Endometrial microvascular endothelial cells (primary cell): ENCODE results near the gene TNFRSF6B. TPM values are rescaled to one million over a fixed set of nuclear protein-coding genes. Genes with fewer than 3 reads are reported as not detected.
"Not testable (repeated sequence)": the region's sequence is repeated elsewhere in the genome, so short reads cannot be mapped to it uniquely, and the experiment has no call there.

Experiments used
- in situ Hi-C: cut with HindIII; loops from 2 replicates; pipeline ENCODE4 v1.10.0; 2017; ENCODE audit warnings: low sequenced_read_pairs, low pct_unique_long_range_greater_than_20kb; ENCODE audit errors: inconsistent ontology term
- total RNA-seq: library from RNA; depleted of rRNA; stranded (reverse); fragments of >200 nt; gene quantifications from one replicate; pipeline ENCODE4 v1.2.3, GENCODE V29; 2015; ENCODE audit errors: inconsistent ontology term

TNFRSF6B gene
- total RNA-seq, 1 donor from 2014 or later, result 175 TPM

DNA sequence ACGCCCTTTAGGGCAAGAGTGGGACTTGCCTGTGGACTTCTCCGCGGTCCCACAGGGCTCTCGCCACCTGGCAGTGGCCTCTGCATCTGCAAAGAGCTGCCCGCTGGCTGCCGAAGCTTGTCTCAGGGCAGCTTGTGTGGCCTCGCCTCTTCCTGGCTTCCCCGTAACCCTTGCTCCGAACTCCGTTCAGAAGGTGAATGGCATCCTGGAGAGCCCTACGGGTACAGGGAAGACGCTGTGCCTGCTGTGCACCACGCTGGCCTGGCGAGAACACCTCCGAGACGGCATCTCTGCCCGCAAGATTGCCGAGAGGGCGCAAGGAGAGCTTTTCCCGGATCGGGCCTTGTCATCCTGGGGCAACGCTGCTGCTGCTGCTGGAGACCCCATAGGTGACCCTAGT is 35.3 kb upstream of the TNFRSF6B start:
- in situ Hi-C loops, result no loop called here

DNA sequence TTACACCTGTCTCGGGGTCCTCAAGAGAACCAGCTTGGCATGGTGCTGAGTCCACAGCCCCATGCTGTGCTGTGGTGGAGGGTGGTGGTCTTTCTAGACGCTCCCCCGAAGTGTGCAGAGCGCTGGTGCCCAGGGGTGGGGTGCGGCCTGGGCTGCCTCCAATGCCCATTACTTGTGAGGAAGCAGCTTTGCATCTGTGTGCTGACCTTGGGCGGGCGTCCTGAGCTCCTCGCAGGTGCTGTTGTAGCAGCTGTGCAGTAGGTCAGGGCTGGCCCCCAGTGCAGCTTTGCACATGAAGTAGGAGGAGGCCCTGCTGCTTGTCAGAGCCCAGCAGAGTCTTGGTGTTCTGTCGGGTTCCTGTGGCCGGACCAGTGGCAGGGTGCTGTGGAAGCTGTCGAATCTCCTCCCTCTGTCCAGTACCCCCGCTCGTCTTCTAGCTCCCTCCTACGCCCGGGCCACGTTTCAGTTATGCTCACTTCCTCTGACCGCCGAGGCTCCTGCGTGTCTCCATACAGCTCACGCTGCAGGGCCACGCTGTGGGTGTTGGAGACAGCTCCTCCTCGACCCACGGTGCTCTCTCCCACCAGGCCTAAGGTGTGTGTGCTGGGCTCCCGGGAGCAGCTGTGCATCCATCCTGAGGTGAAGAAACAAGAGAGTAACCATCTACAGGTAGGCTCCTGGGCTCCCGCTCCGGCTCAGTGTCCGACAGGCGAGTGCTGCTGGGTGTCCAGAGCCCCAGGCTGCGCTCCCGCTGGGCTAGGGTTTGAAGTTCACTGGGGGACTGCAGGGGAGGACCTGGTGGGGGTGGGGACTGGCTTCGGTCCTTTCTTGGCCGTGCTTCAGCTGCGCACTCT is 34.3 kb upstream of the TNFRSF6B start:
- in situ Hi-C loops, result no loop called here

DNA sequence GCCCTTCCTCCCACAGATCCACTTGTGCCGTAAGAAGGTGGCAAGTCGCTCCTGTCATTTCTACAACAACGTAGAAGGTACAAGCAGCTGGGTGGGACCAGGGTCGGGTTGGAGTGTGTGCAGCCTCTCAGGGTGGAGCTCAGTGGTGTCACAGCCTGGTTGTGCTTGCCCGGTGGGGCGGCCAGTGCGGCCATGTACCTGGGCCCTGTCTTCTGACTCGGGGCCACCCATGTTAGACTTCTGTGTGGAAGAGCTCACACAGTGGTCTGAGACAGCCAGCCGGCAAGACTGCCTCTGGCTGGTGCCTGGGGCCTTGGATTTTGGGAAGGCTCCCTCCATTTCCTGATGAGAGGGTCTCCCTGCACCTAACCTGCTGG is 33.7 kb upstream of the TNFRSF6B start:
- in situ Hi-C loops, result no loop called here

DNA sequence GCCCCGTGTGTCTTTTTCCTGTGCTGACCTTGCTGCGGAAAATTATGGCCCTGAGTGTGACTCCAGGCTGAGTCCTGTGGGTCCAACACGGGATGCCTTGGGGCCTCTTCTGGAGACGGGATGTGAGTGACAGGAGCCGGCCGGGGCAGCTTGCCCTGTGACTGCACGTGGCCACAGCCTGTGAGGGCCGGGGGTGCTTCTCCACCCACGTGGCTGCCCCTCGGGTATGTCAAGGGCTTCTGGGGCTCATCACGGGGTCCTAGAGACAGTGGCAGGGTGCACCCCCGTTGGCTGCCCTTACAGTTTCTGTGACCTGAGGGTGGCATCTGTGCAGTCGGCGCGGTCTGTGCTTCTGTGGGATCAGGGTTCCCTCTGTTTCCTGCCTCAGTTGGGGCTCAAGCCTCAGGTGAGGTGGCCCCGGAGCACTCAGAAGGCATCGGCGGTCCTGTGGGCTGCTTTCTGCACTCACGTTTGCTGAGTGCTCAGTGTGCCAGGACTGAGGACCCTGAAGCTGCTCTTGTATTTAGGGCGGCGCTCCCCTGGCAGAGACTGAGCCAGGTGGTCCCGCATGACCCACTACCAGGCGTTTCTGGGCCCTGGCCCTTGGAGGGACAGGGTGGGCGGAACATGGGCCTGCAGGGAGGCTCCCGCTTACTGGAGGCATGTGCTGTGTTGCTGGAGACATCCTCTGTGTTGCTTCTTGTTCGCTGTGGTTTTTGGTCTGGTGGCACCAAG is 33.0 kb upstream of the TNFRSF6B start:
- in situ Hi-C loops, result no loop called here

DNA sequence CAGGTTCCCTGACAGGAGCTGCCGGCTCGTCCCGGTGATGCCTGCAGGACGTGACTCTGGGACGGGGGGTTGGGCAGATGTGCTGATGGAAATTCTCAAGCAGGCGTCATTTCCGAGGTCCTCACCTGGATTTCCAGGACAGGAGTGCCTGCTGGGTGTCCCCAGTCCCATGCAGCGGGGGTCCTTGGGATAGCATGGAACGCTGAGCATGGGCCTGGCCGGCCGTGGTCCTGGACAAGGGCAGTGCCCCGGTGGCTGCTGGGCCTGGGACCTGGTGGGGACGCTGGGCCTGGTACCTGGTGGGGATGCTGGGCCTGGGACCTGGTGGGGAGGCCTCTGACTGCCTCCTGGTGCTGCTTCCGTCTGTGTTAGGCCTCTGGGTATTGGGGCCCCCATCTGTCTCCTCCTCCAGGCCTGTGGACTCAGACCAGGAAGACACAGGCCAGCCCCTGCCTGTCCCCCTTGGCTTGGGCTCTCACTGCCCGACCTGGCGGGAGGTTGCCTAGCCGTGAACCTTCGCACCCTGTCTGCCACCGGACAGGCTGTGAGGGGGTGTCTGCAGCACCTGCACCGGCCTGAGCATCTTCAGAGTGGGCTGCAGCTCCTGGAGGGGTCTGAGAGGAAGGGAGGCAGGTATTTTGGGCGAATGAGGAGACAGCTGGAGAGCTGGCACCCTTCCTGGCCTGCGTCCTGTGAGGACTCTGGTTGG is 32.2 kb upstream of the TNFRSF6B start:
- in situ Hi-C loops, result no loop called here

DNA sequence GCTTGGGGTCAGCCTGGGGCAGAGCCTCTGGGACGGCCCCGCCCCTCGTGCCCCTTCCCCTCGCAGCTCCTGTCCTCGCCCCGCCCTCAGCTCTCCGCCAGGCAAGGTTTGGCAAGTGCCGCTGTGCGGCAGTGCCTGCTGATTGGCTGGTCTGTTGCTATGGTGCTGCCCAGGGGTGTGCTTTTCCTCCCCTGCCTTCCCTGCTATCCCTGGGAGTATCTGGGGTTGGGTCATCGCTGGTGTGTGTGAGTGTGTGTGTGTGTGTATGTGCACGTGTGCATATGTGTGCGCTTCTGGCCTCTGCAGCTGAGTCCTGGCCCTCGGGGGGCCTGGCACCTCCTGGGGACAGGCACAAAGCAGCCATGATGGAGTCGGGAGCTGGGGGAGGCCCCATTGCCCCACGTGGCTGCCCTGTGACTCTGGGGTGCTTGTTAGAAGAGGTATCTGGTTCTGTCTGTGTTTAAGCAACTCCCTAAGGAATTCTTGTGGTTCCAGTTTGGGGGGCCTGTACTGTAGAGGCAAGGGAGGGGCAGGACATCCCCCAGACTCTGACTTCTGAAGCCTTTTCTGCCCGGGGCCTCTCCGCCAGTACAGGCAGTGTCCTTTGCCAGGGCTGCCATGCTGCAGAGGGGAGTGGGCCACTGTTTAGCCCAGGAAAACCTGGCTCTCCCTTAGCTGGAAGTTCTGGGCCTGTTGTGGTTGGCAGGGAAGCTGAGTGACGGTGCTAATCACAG is 31.4 kb upstream of the TNFRSF6B start:
- in situ Hi-C loops, result no loop called here

DNA sequence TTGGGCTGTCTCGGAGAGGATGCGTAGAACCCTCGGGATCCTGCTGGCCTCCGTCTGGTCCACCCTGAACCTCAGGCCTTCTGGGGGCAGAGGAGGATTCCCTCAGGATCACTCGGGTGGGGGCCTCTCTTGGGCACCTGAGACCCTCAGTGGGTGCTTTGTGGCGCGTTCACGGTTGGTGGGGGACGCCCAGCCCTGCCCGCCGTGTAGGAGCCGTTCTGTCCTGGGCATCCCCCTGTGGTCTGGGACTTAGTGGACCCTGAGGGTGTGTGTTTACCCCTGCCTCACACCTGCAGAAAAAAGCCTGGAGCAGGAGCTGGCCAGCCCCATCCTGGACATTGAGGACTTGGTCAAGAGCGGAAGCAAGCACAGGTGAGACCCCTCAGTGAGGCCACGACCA is 30.7 kb upstream of the TNFRSF6B start:
- in situ Hi-C loops, result no loop called here

DNA sequence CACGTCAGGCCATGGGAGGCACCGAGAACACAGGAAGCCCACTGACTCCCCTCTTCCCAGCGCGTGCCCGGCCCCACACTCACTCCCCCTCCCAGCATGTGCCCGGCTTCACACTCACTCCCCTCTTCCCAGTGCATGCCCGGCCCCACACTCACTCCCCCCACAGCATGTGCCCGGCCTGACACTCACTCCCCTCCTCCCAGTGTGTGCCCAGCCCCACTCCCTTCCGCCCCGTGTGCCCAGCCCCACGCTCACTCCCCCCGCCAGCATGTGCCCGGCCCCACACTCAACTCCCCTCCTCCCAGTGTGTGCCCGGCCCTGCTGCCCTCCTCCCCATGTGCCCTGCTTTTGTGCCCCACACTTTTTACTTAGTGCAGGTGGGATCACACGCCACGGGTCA is 28.6 kb upstream of the TNFRSF6B start:
- in situ Hi-C loops, result no loop called here

DNA sequence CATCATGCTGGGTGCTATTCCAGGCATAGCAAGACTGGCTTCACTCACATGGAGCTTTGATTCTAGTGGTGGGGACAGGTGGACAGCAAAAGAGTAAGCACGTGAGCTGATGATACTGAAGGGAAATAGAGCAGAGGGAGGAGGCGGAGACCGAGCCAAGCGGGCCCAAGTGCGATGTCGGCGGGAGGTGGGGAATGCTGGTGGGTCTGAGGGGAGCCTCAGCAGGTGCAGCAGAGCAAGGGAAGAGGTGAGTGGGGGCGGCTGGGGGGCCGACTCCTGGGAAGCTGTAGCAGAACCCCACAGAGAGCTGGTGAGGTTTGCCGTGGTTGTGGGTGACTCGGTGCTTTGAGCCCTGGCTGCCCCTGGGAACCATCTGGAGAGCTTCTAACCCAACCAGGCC is 28.1 kb upstream of the TNFRSF6B start:
- in situ Hi-C loops, result no loop called here

DNA sequence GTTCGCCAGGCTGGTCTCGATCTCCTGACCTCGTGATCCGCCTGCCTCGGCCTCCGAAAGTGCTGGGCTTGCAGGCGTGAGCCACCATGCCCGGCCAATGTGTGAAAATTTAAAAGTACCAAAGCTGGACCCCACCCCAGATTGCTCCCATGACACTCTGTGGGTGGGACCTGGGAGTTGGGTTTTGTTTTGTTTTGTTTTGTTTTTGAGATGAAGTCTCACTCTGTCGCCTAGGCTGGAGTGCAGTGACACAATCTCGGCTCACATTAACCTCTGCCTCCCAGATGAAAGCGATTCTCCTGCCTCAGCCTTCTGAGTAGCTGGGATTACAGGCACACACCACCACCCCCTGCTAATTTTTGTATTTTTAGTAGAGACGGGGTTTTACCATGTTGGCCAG is 24.8 kb upstream of the TNFRSF6B start:
- in situ Hi-C loops, result not testable (repeated sequence)

DNA sequence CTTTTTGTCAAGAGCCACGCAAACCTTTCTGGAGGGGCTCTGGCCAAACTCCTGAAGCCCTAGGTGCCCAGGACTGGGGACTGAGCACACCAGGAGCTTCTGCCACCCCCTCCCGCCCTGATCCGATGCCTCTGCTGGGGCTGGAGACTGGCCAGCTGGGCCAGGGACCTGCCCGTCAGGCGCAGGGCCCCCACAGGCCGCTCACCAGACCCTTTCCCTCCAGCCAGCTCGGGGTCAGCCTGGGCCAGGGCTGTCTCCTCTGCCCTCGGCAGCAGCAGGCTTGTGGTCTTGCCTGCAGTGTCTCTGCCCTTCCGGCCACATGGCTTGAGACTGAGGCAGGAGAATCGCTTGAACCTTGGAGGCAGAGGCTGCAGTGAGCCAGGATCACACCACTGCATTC is 23.8 kb upstream of the TNFRSF6B start:
- in situ Hi-C loops, result no loop called here

DNA sequence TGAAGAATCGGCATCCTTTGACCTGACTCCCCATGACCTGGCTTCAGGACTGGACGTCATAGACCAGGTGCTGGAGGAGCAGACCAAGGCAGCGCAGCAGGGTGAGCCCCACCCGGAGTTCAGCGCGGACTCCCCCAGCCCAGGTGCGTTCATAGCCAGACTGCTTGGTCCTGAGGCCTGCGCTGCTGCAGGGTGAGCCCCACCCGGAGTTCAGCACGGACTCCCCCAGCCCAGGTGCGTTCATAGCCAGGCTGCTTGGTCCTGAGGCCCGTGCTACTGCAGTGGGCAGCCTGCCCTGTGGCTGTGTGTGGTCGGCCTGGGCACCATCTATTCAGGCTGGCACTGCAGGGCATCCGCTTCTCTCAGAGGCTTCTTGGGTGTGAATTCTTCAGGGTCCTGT is 22.5 kb upstream of the TNFRSF6B start:
- in situ Hi-C loops, result no loop called here

DNA sequence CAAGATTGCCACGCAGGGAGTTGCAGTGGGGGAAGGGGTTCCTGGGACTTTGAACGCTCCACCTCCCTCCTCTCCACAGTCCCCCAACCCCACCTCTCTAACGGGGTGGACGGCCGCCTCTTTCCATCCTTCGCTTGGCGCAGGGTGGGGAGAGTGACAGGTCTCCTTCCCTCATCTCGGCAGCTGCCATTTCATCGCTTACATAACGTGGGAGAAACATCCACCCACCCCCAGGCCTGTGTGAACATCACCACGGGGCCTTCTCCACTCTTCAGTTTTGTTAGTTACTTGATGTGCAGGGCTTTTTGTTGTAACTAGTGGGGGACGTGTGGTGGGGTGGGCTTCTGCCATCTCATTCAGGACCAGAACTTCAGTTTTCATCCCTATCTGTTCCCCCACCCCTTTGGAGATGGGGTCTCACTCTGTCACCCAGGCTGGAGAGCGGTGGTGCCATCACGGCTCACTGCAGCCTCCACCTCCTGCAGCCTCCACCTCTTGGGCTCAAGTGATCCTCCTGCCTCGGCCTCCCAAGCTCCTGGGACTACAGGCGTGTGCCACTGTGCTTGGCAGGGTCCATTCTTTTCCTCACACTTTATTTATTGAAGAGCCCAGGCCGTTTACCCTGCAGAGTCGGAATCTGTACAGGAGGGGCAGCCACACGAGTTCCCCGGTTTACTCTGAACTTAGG is 20.6 kb upstream of the TNFRSF6B start:
- in situ Hi-C loops, result no loop called here

DNA sequence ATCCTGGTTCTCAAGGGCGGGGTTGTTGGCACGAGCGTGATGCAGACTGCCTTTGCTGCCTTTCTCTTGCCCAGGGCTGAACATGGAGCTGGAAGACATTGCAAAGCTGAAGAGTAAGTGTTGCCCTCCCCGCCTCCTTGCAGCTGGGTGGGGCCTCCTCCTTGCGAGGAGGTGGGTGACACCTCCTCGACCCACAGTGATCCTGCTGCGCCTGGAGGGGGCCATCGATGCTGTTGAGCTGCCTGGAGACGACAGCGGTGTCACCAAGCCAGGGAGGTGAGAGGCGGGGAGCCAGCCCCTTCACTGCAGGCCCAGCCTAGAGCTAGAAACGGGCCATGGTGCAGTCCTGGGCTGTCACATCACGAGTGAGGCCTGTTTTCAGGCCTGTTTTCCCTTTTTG is 18.4 kb upstream of the TNFRSF6B start:
- in situ Hi-C loops, result no loop called here

DNA sequence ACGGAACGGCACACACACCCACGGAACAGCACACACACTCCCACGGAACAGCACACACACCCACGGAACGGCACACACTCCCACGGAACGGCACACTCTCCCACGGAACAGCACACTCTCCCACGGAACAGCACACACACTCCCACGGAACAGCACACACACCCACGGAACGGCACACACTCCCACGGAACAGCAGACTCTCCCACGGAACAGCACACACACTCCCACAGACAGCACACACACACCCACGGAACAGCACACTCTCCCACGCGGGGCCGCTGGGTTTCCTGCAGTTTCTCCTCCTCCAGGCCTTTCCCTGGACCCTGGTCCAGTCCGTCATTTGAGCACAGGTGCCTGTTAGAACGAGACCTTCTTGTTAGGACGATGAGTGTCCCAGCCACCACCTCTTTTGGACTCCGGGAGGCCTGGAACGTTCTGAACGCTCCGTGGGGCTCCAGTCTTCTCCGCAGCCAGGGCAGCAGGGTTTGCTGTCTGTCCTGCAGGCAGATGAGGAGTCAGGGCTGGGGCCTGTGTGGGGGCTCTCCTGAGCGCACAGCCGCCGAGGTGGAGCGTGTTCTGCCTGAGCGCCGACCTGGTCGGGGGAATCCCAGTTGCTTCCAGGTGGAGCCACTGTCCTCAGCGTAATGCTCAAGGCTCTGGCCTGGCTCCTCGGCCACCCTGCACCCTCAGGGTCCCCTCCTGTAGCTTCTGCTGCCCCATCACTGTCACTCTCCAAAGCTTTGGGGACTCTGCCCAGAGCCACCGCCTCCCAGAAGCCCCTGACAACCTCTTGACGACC is 17.6 kb upstream of the TNFRSF6B start:
- in situ Hi-C loops, result no loop called here

DNA sequence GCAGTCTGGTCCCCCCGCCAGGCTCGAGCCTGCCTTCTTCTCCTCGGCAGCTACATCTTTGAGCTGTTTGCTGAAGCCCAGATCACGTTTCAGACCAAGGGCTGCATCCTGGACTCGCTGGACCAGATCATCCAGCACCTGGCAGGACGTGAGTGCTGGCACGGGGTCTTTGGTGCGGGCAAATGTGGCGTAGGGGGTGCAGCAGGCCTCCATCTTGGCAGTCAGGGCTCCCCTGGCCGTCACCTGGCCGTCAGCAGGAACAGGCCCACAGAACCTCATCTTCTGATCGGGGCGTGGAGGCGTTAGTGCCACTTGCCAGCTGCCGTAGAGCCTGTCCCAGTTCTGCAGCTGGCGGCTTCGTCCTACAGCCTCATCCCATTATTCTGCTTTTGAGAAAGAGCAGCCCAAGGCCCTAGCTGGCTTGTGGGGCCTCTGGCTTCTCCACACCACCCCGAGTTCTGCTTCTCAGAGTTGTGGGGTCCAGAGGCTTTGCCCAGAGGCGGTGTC is 16.6 kb upstream of the TNFRSF6B start:
- in situ Hi-C loops, result no loop called here

DNA sequence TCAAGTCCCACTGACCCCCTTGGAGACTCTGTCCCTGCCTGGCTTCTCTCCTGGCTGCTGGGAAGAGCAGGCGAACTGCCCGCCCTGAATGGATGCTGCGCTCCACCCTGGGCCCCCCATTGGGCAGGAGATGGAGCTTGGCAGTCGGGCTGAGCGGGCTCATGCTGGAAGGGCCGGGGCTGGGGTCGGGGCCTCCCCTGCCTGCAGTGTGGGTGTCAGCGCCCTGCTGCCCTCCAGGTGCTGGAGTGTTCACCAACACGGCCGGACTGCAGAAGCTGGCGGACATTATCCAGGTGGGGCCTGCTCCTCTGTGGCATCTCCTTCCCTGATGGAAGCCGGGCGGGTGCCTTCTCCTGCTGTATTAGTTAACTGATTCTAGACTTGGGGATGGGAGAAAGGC is 16.0 kb upstream of the TNFRSF6B start:
- in situ Hi-C loops, result no loop called here
